Cardiac muscle cell (in vitro differentiated cells and primary cell): ENCODE data around the gene PLCL2. TPM values are rescaled to one million over a fixed set of nuclear protein-coding genes. Genes with fewer than 3 reads are reported as not detected.

Experiments used
- DNase-seq, 2 donors: peaks; one replicate each; pipeline versions ENCODE4 v3.0.0 to v3.0.0-alpha.2; 2010 to 2017; ENCODE audit warnings: low read depth in 1 of 2, low spot score in 1 of 2
- H3K27ac ChIP-seq: fragments of 200-600 bp; sonication (generic); 2 replicates; pipeline ENCODE4 v1.5.1; 2016
- H3K27me3 ChIP-seq: fragments of 200-600 bp; sonication (generic); 2 replicates; pipeline ENCODE4 v1.6.0; 2016; ENCODE audit warnings: control low read depth
- H3K36me3 ChIP-seq: fragments of 200-600 bp; sonication (generic); 2 replicates; pipeline ENCODE4 v1.5.1; 2016; ENCODE audit warnings: control low read depth
- H3K4me1 ChIP-seq: fragments of 200-600 bp; sonication (generic); 2 replicates; pipeline ENCODE4 v1.8.1; 2017; ENCODE audit warnings: low read depth, mild to moderate bottlenecking, mixed run types
- H3K4me3 ChIP-seq: fragments of 200-600 bp; sonication (generic); 2 replicates; pipeline ENCODE4 v1.5.1; 2016; ENCODE audit warnings: mild to moderate bottlenecking
- H3K9me3 ChIP-seq: fragments of 200-600 bp; sonication (generic); 2 replicates; pipeline ENCODE4 v1.5.1; 2017; ENCODE audit warnings: low read depth, mild to moderate bottlenecking, control low read depth
- polyA plus RNA-seq: library from polyadenylated mRNA; unstranded; fragments of >200 nt; fragmentation: Nextera tagmentation; extraction: Ambion mirVana; gene quantifications from 2 replicates; pipeline ENCODE4 v1.2.1, GENCODE V29; 2016
- total RNA-seq: library from RNA; depleted of rRNA; stranded (reverse); fragments of >200 nt; gene quantifications from 2 replicates; pipeline ENCODE4 v1.2.3, GENCODE V29; 2016
- TF ChIP-seq, protein P1 (sequence below): IDR thresholded peaks from 2 replicates; pipeline ENCODE4 v1.5.1; 2012; ENCODE audit warnings: low read depth, mild to moderate bottlenecking, low read length

The PLCL2 gene
- total and polyA plus RNA-seq, 2 experiments from 2014 or later: 17.3 to 49.1 TPM

DNA sequence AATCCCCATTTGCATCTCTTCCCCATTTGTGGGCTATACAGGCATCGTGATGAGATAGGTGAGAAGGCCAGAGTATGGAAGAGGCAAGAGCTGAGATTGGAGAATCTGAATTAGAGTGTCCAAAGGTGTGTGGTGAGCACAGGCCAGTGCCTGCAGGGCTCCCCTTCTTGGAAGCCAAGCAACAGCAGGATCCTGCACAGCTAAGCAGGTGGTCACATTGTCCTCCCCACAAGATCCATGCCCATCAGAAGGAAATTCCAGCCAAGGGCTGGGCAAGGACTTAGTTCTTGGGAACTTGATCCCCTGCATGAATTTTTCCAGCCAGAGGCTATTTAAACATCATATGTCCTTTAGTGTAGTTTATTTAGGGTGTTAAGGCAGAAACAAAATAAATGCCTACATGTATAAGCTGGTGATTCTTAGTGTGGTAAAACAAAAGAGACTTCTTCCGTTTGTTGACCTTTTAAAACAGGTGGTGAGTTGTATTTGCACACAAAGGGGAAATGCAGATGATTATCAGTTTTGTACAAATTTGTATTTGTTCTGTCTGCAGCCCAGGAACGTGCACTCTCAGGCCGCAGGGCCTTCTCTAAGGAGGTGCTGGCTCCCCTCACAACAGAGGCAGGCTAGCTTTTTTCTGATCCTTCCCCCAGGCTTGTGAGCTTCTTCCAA lies 110.2 kb downstream of the PLCL2 start:
- Histone ChIP-seq H3K36me3 (no peaks in the 10 kb centered on the region), H3K27ac (no peak overlapping the region), H3K4me3 (no peak overlapping the region), H3K27me3 (peaks cover 11% of the 10 kb centered on the region), H3K4me1 (peaks cover 11% of the 10 kb centered on the region), H3K9me3 (no peaks in the 10 kb centered on the region)
- no peak for DNase-seq
- TF ChIP-seq, protein P1, sequence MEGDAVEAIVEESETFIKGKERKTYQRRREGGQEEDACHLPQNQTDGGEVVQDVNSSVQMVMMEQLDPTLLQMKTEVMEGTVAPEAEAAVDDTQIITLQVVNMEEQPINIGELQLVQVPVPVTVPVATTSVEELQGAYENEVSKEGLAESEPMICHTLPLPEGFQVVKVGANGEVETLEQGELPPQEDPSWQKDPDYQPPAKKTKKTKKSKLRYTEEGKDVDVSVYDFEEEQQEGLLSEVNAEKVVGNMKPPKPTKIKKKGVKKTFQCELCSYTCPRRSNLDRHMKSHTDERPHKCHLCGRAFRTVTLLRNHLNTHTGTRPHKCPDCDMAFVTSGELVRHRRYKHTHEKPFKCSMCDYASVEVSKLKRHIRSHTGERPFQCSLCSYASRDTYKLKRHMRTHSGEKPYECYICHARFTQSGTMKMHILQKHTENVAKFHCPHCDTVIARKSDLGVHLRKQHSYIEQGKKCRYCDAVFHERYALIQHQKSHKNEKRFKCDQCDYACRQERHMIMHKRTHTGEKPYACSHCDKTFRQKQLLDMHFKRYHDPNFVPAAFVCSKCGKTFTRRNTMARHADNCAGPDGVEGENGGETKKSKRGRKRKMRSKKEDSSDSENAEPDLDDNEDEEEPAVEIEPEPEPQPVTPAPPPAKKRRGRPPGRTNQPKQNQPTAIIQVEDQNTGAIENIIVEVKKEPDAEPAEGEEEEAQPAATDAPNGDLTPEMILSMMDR: no peak

DNA sequence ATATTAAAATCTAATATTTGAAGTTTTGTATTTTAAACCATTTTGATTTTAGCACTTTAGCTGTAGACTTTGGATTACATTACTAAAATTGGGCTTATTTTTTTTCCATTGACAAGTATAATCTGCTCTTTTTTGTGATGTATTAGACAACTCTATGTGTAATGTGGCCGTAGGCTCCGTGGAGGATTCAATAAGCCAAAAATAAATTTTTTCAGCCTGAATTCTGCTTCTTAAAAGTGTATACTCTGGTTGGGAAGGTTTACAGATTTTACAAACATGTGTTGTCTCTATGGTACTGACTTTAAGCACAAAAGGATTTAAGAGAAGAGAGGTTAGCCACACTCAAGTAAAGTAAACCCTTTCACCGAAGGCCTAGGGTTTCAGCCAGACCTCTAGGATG lies 110.8 kb downstream of the PLCL2 start:
- no peak for DNase-seq

DNA sequence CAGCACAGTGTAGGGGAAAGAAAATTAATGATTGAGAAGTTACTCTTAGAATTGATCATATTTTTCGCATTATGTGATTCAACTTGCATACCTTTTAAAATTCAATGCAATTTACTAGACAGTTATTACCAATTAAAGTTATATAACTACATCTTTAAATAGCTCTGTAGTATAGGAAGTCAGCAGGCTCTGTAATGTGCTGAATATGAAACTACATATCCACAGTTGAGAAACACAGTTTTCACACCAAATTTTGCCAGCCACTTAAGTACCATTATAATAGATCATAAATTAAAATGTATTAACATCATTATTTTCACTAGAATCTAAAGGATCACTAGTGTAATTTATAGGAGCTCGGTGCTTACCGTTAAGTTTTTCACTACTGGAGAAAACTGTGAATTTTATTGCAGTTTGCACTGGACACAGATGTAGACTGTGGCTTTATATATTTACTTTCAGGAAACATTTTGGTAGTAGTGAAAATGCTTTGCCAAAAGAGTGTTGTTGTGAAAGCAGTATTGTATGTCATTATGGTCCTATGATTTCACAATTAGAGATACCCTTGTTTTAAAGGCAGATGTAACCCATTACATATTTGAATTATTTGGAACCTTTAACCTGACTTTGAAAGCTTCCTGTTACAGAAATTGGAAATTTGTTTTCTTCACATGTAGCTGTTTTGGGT lies 113.6 kb downstream of the PLCL2 start:
- Histone ChIP-seq H3K27ac (no peak overlapping the region), H3K36me3 (no peaks in the 10 kb centered on the region), H3K27me3 (peaks cover 11% of the 10 kb centered on the region), H3K4me3 (no peak overlapping the region), H3K9me3 (no peaks in the 10 kb centered on the region), H3K4me1 (peaks cover 11% of the 10 kb centered on the region)
- TF ChIP-seq, protein P1: no peak
- peak in 1 of 2 donors; percentile 41 for DNase-seq

More for the DNA sequence above, 110.8 kb downstream of the PLCL2 start:
- Histone ChIP-seq H3K27me3 (peaks cover 11% of the 10 kb centered on the region), H3K4me3 (no peak overlapping the region), H3K4me1 (peaks cover 11% of the 10 kb centered on the region), H3K36me3 (no peaks in the 10 kb centered on the region), H3K9me3 (no peaks in the 10 kb centered on the region), H3K27ac (no peak overlapping the region)
- TF ChIP-seq, protein P1: no peak

DNA sequence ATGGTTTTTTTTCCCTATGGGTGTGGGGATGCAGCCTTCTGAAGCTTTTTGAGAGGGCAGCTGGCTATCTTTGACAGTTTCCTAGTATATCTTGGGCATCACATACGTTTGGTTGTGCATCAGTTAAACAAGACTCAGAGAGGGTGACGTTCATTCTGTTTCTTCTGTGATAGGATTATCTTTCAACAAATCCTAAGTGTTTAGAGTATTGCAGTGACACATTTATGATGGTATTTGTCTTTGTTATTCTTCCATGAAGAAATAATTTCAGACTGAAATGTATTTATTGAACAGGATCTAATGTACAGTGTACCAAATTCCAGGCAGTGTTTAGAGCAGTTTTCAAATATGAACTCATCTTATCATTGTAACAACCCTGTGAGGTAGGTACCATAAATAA lies 114.4 kb downstream of the PLCL2 start:
- peaks cover 11% of the 10 kb centered on the region for H3K4me1 ChIP-seq
- H3K36me3 ChIP-seq: no peaks in the 10 kb centered on the region
- DNase-seq: no peak
- no peak overlapping the region for H3K4me3 ChIP-seq
- H3K27ac ChIP-seq: no peak overlapping the region
- no peaks in the 10 kb centered on the region for H3K9me3 ChIP-seq
- H3K27me3 ChIP-seq: peaks cover 11% of the 10 kb centered on the region
- TF ChIP-seq, protein P1: no peak

DNA sequence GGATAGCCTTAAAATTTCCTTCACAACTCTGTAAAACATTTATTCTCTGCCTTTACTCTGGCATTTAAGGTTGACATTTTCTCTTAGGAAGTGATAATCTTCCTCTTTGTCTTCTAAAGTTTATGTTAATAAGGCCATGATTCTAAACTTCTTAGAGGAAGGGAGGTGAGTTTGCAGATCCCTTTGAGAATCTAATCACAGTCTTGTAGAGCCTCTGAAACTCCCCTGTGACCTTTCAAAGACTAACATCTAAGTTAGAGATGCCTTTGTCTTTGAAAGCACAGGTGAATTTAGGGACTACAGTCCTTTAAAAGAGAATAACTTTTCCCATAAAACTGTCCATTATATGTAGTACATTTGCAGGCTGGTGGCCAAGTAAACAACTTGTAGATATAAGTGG lies 115.1 kb downstream of the PLCL2 start:
- Histone ChIP-seq H3K36me3 (no peaks in the 10 kb centered on the region), H3K4me1 (peaks cover 11% of the 10 kb centered on the region), H3K9me3 (no peaks in the 10 kb centered on the region), H3K4me3 (no peak overlapping the region), H3K27ac (no peak overlapping the region), H3K27me3 (peaks cover 11% of the 10 kb centered on the region)
- TF ChIP-seq, protein P1: no peak
- DNase-seq: no peak
